Transverse colon (tissue), 4 donors: ENCODE measurements around the gene AK9.

Experiments used
- CTCF ChIP-seq, 5 experiments: fragments of 200-600 bp in 3 of 5; fragments of 450-650 bp in 2 of 5; sonication (generic) in 3 of 5; IDR thresholded peaks; 1 replicate in 2 of 5; 2 replicates in 3 of 5; pipeline ENCODE4 v1.5.1; 2016 to 2017; ENCODE audit warnings: antibody characterized with exemption in 5 of 5, inconsistent platforms in 3 of 5, mild to moderate bottlenecking in 2 of 5, moderate library complexity in 1 of 5
- POLR2A ChIP-seq: fragments of 450-650 bp; IDR thresholded peaks from one replicate; pipeline ENCODE4 v1.6.1; 2016; ENCODE audit warnings: antibody characterized with exemption, mild to moderate bottlenecking, moderate library complexity
- POLR2AphosphoS5 ChIP-seq, 3 donors: sonication (generic); formaldehyde crosslinking; IDR thresholded peaks; one replicate each; pipeline ENCODE4 v1.6.1; 2016; ENCODE audit warnings: antibody characterized with exemption in 3 of 3

GRCh38 chr6:109484122-109484521, 206.9 kb downstream of the AK9 start:
- TF ChIP-seq CTCF (IDR thresholded peaks at IDR 0.05) (no peak), POLR2A (no peak), POLR2AphosphoS5 (IDR thresholded peaks at IDR 0.05) (no peak)
